Inflammatory macrophage (primary cell): ENCODE data around the gene KCNAB1.

ENCODE experiments used
- DNase-seq, 2 donors: peaks; one replicate each; pipeline ENCODE4 v3.0.0-alpha.2; 2020 to 2022

Gene KCNAB1

GRCh38 chr3:156140001-156140595 is 19.7 kb downstream of the KCNAB1 start:
- DNase-seq: no peak

- DNase-seq: no peak
Measured at GRCh38 chr3:156142702-156143101, 22.3 kb downstream of the KCNAB1 start.

GRCh38 chr3:156143136-156143535 is 22.8 kb downstream of the KCNAB1 start:
- DNase-seq: no peak

GRCh38 chr3:156144060-156144459 is 23.7 kb downstream of the KCNAB1 start:
- no peak for DNase-seq

GRCh38 chr3:156145866-156146265 is 25.5 kb downstream of the KCNAB1 start:
- DNase-seq: no peak

- no peak for DNase-seq
Measured at GRCh38 chr3:156148345-156148945, 28.1 kb downstream of the KCNAB1 start.

GRCh38 chr3:156148946-156149381 is 28.6 kb downstream of the KCNAB1 start:
- peak; percentile 4 to 7 for DNase-seq

GRCh38 chr3:156149876-156150275 is 29.5 kb downstream of the KCNAB1 start:
- no peak for DNase-seq

GRCh38 chr3:156150434-156151066 is 30.2 kb downstream of the KCNAB1 start:
- peak; percentile 57 to 62 for DNase-seq

- DNase-seq: peak; percentile 57 to 69
Measured at GRCh38 chr3:156151824-156152428, 31.5 kb downstream of the KCNAB1 start.

GRCh38 chr3:156158656-156159295 is 38.4 kb downstream of the KCNAB1 start:
- DNase-seq: no peak

GRCh38 chr3:156160647-156161046 is 40.3 kb downstream of the KCNAB1 start:
- DNase-seq: no peak

- no peak for DNase-seq
Measured at GRCh38 chr3:156161172-156161571, 40.8 kb downstream of the KCNAB1 start.

GRCh38 chr3:156163848-156164247 is 43.5 kb downstream of the KCNAB1 start:
- DNase-seq: no peak

- no peak for DNase-seq
Measured at GRCh38 chr3:156166808-156167207, 46.4 kb downstream of the KCNAB1 start.

GRCh38 chr3:156170571-156170970 is 50.2 kb downstream of the KCNAB1 start:
- DNase-seq: no peak

- no peak for DNase-seq
Measured at GRCh38 chr3:156171281-156172267, 51.2 kb downstream of the KCNAB1 start.

- no peak for DNase-seq
Measured at GRCh38 chr3:156172536-156172935, 52.2 kb downstream of the KCNAB1 start.

GRCh38 chr3:156174229-156174847 is 54.0 kb downstream of the KCNAB1 start:
- DNase-seq: peak in 1 of 2 donors; percentile 25

- no peak for DNase-seq
Measured at GRCh38 chr3:156175570-156175969, 55.2 kb downstream of the KCNAB1 start.

GRCh38 chr3:156176048-156176447 is 55.7 kb downstream of the KCNAB1 start:
- DNase-seq: no peak
